ENCODE results near the gene FNDC8.
A peak's percentile ranks its signal among the peaks of the same experiment; 100 is the strongest.

FNDC8 gene

GRCh38 chr17:35082073-35082657 lies 39.2 kb upstream of the FNDC8 start:
- no peak for FAIRE-seq
- DNase-seq (ENCODE audit: insufficient read length, low spot score): no peak
- TF ChIP-seq PAX5 (IDR thresholded peaks at IDR 0.05; ENCODE audit: insufficient read depth, low read length, severe bottlenecking): no peak
- TF ChIP-seq POLR2AphosphoS5 (IDR thresholded peaks at IDR 0.05; ENCODE audit: low read depth, low read length): no peak
- no peak for TF ChIP-seq SPI1 (IDR thresholded peaks at IDR 0.05; ENCODE audit: low read depth, low read length)
- no peak for TF ChIP-seq TAF1 (IDR thresholded peaks at IDR 0.05; ENCODE audit: low read depth, low read length)
- TF ChIP-seq POLR2A (IDR thresholded peaks at IDR 0.05; ENCODE audit: low read depth, low read length): no peak
- no peak for TF ChIP-seq POU2F2 (IDR thresholded peaks at IDR 0.05; ENCODE audit: low read depth, low read length)

GRCh38 chr17:35083071-35083470 lies 38.3 kb upstream of the FNDC8 start:
- no peak for TF ChIP-seq POLR2A (IDR thresholded peaks at IDR 0.05; ENCODE audit: low read depth, low read length)
- TF ChIP-seq PAX5 (IDR thresholded peaks at IDR 0.05; ENCODE audit: insufficient read depth, low read length, severe bottlenecking): no peak
- TF ChIP-seq SPI1 (IDR thresholded peaks at IDR 0.05; ENCODE audit: low read depth, low read length): no peak
- no peak for TF ChIP-seq POU2F2 (IDR thresholded peaks at IDR 0.05; ENCODE audit: low read depth, low read length)
- TF ChIP-seq POLR2AphosphoS5 (IDR thresholded peaks at IDR 0.05; ENCODE audit: low read depth, low read length): no peak
- no peak for TF ChIP-seq TAF1 (IDR thresholded peaks at IDR 0.05; ENCODE audit: low read depth, low read length)

GRCh38 chr17:35084987-35085386 lies 36.4 kb upstream of the FNDC8 start:
- TF ChIP-seq POU2F2 (IDR thresholded peaks at IDR 0.05; ENCODE audit: low read depth, low read length): no peak
- no peak for TF ChIP-seq PAX5 (IDR thresholded peaks at IDR 0.05; ENCODE audit: insufficient read depth, low read length, severe bottlenecking)
- TF ChIP-seq POLR2AphosphoS5 (IDR thresholded peaks at IDR 0.05; ENCODE audit: low read depth, low read length): no peak
- no peak for TF ChIP-seq POLR2A (IDR thresholded peaks at IDR 0.05; ENCODE audit: low read depth, low read length)
- TF ChIP-seq TAF1 (IDR thresholded peaks at IDR 0.05; ENCODE audit: low read depth, low read length): no peak
- TF ChIP-seq SPI1 (IDR thresholded peaks at IDR 0.05; ENCODE audit: low read depth, low read length): no peak
- FAIRE-seq (no peak), DNase-seq (ENCODE audit: insufficient read length, low spot score) (no peak)

More at GRCh38 chr17:35083071-35083470, 38.3 kb upstream of the FNDC8 start:
- no peak for DNase-seq (ENCODE audit: insufficient read length, low spot score)
- no peak for FAIRE-seq

- no peak for TF ChIP-seq POLR2A (IDR thresholded peaks at IDR 0.05; ENCODE audit: low read depth, low read length)
- no peak for TF ChIP-seq PAX5 (IDR thresholded peaks at IDR 0.05; ENCODE audit: insufficient read depth, low read length, severe bottlenecking)
- no peak for TF ChIP-seq SPI1 (IDR thresholded peaks at IDR 0.05; ENCODE audit: low read depth, low read length)
- no peak for TF ChIP-seq POU2F2 (IDR thresholded peaks at IDR 0.05; ENCODE audit: low read depth, low read length)
- TF ChIP-seq TAF1 (IDR thresholded peaks at IDR 0.05; ENCODE audit: low read depth, low read length): no peak
- no peak for TF ChIP-seq POLR2AphosphoS5 (IDR thresholded peaks at IDR 0.05; ENCODE audit: low read depth, low read length)
- no peak for FAIRE-seq
- no peak for DNase-seq (ENCODE audit: insufficient read length, low spot score)
Measured at GRCh38 chr17:35086164-35086563, 35.3 kb upstream of the FNDC8 start.

- DNase-seq (ENCODE audit: insufficient read length, low spot score) (no peak), FAIRE-seq (peak; percentile 16)
- TF ChIP-seq POU2F2 (IDR thresholded peaks at IDR 0.05; ENCODE audit: low read depth, low read length) (no peak), PAX5 (IDR thresholded peaks at IDR 0.05; ENCODE audit: insufficient read depth, low read length, severe bottlenecking) (no peak), POLR2A (IDR thresholded peaks at IDR 0.05; ENCODE audit: low read depth, low read length) (0 out of 2 replicates have a peak, but pooled peaks have one; percentile 37), SPI1 (IDR thresholded peaks at IDR 0.05; ENCODE audit: low read depth, low read length) (no peak), TAF1 (IDR thresholded peaks at IDR 0.05; ENCODE audit: low read depth, low read length) (no peak), POLR2AphosphoS5 (IDR thresholded peaks at IDR 0.05; ENCODE audit: low read depth, low read length) (peak; percentile 55; the same call in 1 of the 2 replicates)
Measured at GRCh38 chr17:35086931-35087573, 34.4 kb upstream of the FNDC8 start.

- FAIRE-seq: peak; percentile 59
- no peak for DNase-seq (ENCODE audit: insufficient read length, low spot score)
- TF ChIP-seq POLR2A (IDR thresholded peaks at IDR 0.05; ENCODE audit: low read depth, low read length) (peak; percentile 12), POU2F2 (IDR thresholded peaks at IDR 0.05; ENCODE audit: low read depth, low read length) (no peak), TAF1 (IDR thresholded peaks at IDR 0.05; ENCODE audit: low read depth, low read length) (0 out of 2 replicates have a peak, but pooled peaks have one; percentile 9)
Measured at GRCh38 chr17:35087731-35088355, 33.6 kb upstream of the FNDC8 start.

GRCh38 chr17:35088356-35088880 lies 33.0 kb upstream of the FNDC8 start:
- DNase-seq (ENCODE audit: insufficient read length, low spot score) (no peak), FAIRE-seq (peak; percentile 56)
- TF ChIP-seq POLR2A (IDR thresholded peaks at IDR 0.05; ENCODE audit: low read depth, low read length) (peak; percentile 73), POLR2AphosphoS5 (IDR thresholded peaks at IDR 0.05; ENCODE audit: low read depth, low read length) (peak; percentile 78), PAX5 (IDR thresholded peaks at IDR 0.05; ENCODE audit: insufficient read depth, low read length, severe bottlenecking) (no peak), TAF1 (IDR thresholded peaks at IDR 0.05; ENCODE audit: low read depth, low read length) (peak; percentile 80), POU2F2 (IDR thresholded peaks at IDR 0.05; ENCODE audit: low read depth, low read length) (peak; percentile 49; the same call in 1 of the 2 replicates)

GRCh38 chr17:35088881-35089585 lies 32.4 kb upstream of the FNDC8 start:
- TF ChIP-seq SPI1 (IDR thresholded peaks at IDR 0.05; ENCODE audit: low read depth, low read length) (0 out of 2 replicates have a peak, but pooled peaks have one; percentile 11), POLR2AphosphoS5 (IDR thresholded peaks at IDR 0.05; ENCODE audit: low read depth, low read length) (no peak), TAF1 (IDR thresholded peaks at IDR 0.05; ENCODE audit: low read depth, low read length) (0 out of 2 replicates have a peak, but pooled peaks have one; percentile 25), PAX5 (IDR thresholded peaks at IDR 0.05; ENCODE audit: insufficient read depth, low read length, severe bottlenecking) (no peak), POU2F2 (IDR thresholded peaks at IDR 0.05; ENCODE audit: low read depth, low read length) (no peak), POLR2A (IDR thresholded peaks at IDR 0.05; ENCODE audit: low read depth, low read length) (no peak; the same call in 1 of the 2 replicates)
- DNase-seq (ENCODE audit: insufficient read length, low spot score) (peak; percentile 79), FAIRE-seq (peak; percentile 92)

All from GM12891 (cell line).